Ascending aorta (tissue), 2 donors: ENCODE measurements around the gene CREB5. TPM values are rescaled to one million over a fixed set of nuclear protein-coding genes. Genes with fewer than 3 reads are reported as not detected.

Experiments used
- DNase-seq, 2 donors: peaks; one replicate each; pipeline ENCODE4 v3.0.0-alpha.2; 2019; ENCODE audit warnings: low spot score in 2 of 2
- H3K27ac ChIP-seq, 2 donors: fragments of 200-600 bp; sonication (generic); one replicate each; pipeline ENCODE4 v1.5.1; 2016 to 2017; ENCODE audit warnings: mild to moderate bottlenecking in 1 of 2
- H3K27me3 ChIP-seq: fragments of 200-600 bp; sonication (generic); one replicate; pipeline ENCODE4 v1.5.1; 2017
- H3K36me3 ChIP-seq, 2 donors: fragments of 200-600 bp; sonication (generic); one replicate each; pipeline ENCODE4 v1.5.1; 2016
- H3K4me1 ChIP-seq, 2 donors: fragments of 200-600 bp; sonication (generic); one replicate each; pipeline ENCODE4 v1.5.1; 2016 to 2017; ENCODE audit warnings: mild to moderate bottlenecking in 1 of 2
- H3K4me3 ChIP-seq, 2 donors: fragments of 200-600 bp; sonication (generic); one replicate each; pipeline ENCODE4 v1.5.1; 2016 to 2017; ENCODE audit warnings: mild to moderate bottlenecking in 1 of 2
- H3K9me3 ChIP-seq, 2 donors: fragments of 200-600 bp; sonication (generic); one replicate each; pipeline ENCODE4 v1.5.1; 2016
- intact Hi-C: fragments of 100-400 bp; cut with DNase I; formaldehyde crosslinking; loops from one replicate; pipeline ENCODE4 v1.15.1; 2023
- total RNA-seq: library from RNA; depleted of rRNA; stranded (reverse); fragments of >200 nt; gene quantifications from one replicate; pipeline ENCODE4 v1.1.0, GENCODE V29; 2016
- TF ChIP-seq, protein P1 (sequence below), 3 experiments: fragments of 200-600 bp in 2 of 3; fragments of 450-650 bp in 1 of 3; sonication (generic) in 2 of 3; IDR thresholded peaks; one replicate each; pipeline ENCODE4 v1.5.1; 2016 to 2019; ENCODE audit warnings: antibody characterized with exemption in 3 of 3, mild to moderate bottlenecking in 1 of 3, moderate library complexity in 1 of 3

CREB5 gene
- total RNA-seq, 1 donor from 2014 or later: 143 TPM

DNA sequence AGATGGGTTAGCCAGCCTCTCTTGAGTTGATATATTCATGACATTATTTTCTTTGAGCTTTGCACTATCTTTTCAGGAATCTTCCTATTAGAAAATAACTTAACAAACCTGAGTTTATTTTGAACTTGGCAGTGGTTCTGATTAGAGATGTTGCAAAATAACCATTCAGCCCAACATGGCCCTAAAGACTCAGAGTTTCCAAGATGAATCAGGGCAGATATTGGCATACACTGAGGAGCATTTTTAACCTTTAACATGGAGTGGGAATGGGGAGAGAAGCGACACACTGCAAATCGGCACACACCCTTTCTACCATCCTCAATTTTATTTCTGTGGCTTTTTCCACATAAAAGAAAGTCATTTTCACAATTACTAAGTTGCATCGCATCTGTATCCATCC, 355.0 kb downstream of the CREB5 start:
- intact Hi-C loops: no loop called here
- no peak overlapping the region for H3K27ac ChIP-seq
- DNase-seq: no peak

DNA sequence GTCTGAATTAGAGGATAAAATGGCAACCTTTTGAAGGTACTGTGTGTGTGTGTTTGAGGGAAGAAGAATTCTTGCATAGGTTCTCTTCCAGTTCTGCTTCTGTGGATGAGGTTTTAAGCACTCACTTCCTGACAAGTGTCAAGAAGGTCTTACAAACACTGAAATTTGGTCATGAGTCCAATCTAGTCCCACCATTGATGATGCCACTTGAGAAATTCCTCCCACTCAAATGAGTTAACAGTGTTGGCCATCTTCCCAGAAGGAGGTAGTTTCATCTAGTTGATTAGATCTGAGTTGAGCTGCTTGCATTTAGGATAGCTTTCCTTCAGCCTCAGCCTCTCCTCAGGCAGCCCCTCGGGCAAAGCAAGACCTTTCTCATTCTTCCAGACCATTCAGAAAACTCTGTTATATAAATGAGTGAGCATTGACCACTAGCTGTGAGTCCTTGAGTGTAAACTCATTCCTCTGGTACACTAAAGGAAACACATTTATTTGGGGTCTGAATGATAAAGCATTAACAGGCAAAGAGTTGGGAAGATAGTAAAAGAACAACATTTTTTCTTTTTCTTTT, 356.3 kb downstream of the CREB5 start:
- H3K36me3 ChIP-seq: no peaks in the 10 kb centered on the region
- H3K27me3 ChIP-seq: no peaks in the 10 kb centered on the region
- no peak overlapping the region for H3K4me3 ChIP-seq
- DNase-seq: no peak
- no peaks in the 10 kb centered on the region for H3K4me1 ChIP-seq
- H3K9me3 ChIP-seq: no peaks in the 10 kb centered on the region
- TF ChIP-seq, protein P1, sequence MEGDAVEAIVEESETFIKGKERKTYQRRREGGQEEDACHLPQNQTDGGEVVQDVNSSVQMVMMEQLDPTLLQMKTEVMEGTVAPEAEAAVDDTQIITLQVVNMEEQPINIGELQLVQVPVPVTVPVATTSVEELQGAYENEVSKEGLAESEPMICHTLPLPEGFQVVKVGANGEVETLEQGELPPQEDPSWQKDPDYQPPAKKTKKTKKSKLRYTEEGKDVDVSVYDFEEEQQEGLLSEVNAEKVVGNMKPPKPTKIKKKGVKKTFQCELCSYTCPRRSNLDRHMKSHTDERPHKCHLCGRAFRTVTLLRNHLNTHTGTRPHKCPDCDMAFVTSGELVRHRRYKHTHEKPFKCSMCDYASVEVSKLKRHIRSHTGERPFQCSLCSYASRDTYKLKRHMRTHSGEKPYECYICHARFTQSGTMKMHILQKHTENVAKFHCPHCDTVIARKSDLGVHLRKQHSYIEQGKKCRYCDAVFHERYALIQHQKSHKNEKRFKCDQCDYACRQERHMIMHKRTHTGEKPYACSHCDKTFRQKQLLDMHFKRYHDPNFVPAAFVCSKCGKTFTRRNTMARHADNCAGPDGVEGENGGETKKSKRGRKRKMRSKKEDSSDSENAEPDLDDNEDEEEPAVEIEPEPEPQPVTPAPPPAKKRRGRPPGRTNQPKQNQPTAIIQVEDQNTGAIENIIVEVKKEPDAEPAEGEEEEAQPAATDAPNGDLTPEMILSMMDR (IDR thresholded peaks at IDR 0.05): no peak
- intact Hi-C loops: no loop called here
- no peak overlapping the region for H3K27ac ChIP-seq

More for the DNA sequence above, 355.0 kb downstream of the CREB5 start:
- no peaks in the 10 kb centered on the region for H3K4me1 ChIP-seq
- H3K36me3 ChIP-seq: no peaks in the 10 kb centered on the region
- no peak overlapping the region for H3K4me3 ChIP-seq
- no peaks in the 10 kb centered on the region for H3K27me3 ChIP-seq
- TF ChIP-seq, protein P1 (IDR thresholded peaks at IDR 0.05): no peak
- H3K9me3 ChIP-seq: no peaks in the 10 kb centered on the region

DNA sequence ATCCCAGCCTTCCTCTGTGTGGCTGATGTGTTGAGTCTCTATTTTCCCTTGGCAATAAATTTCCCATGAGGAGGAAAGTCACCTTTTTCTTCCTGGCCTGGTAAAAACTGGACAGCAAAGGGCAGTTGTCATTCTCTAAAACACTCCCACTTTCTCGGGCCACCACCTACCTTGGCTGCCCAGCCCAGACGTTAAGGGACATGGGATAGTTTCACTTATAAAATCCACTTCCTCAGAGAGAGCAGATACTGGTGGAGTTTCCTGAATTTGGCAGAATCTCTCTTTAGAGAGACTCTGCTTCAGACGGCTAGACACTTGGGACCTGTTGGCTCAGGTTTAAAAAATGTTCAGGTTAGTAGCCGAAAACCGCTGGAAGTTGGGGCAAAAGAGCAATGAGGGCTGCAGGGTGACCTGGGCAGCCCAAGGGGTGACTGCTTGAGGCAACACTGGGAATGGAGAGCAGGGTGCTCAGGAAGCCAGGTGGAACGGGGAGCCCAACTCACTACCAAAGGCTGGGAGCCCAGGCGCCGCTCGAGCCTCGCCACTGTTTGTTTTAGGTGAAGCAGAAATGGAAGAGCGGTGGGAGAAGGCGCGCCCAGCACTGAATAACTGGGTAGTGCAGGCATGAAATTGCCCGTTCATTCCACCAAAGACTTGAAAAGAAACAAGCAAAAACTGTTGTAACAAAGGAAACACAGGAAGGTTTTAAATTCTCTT, 359.7 kb downstream of the CREB5 start:
- Histone ChIP-seq H3K4me1 (no peaks in the 10 kb centered on the region), H3K27me3 (no peaks in the 10 kb centered on the region), H3K9me3 (no peaks in the 10 kb centered on the region), H3K27ac (no peak overlapping the region), H3K4me3 (no peak overlapping the region), H3K36me3 (no peaks in the 10 kb centered on the region)
- TF ChIP-seq, protein P1 (IDR thresholded peaks at IDR 0.05): no peak
- no peak for DNase-seq
- intact Hi-C loops: no loop called here

DNA sequence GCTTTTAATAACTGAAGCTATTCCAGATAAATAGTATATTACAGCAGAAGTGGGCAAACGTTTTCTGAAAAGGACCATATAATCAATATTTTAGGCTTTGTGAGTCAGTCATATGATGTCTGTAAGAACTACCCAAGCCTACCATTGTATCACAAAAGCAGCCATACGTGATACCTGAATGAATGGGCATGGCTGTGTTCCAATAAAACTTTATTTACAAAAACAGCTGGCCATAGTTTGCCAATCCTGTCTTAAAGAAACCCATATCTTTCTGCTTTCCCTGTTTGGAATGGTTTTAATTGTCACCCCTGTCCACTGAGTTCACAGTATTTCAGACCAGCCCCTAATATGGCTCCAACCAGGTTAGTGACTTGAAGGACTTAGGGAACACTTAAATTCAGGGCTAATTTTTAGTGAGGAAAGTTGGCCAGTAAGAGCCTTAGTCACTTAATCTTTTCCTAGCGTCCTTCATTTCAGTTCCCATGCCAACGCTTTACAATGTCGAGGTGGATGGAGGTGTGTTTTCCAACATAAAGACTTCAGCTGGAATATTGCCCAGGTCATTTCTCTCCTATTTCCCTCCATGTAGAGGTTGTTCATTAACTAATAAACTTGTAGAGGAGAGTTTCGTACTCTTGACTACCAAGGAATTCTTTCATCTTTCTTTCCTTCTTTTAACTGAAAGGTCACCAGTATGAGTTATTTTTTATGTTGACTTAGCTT, 361.3 kb downstream of the CREB5 start:
- TF ChIP-seq, protein P1 (IDR thresholded peaks at IDR 0.05): no peak
- Histone ChIP-seq H3K27ac (no peak overlapping the region), H3K36me3 (no peaks in the 10 kb centered on the region), H3K4me1 (no peaks in the 10 kb centered on the region), H3K9me3 (no peaks in the 10 kb centered on the region), H3K4me3 (no peak overlapping the region), H3K27me3 (no peaks in the 10 kb centered on the region)
- intact Hi-C loops: no loop called here
- DNase-seq: no peak

DNA sequence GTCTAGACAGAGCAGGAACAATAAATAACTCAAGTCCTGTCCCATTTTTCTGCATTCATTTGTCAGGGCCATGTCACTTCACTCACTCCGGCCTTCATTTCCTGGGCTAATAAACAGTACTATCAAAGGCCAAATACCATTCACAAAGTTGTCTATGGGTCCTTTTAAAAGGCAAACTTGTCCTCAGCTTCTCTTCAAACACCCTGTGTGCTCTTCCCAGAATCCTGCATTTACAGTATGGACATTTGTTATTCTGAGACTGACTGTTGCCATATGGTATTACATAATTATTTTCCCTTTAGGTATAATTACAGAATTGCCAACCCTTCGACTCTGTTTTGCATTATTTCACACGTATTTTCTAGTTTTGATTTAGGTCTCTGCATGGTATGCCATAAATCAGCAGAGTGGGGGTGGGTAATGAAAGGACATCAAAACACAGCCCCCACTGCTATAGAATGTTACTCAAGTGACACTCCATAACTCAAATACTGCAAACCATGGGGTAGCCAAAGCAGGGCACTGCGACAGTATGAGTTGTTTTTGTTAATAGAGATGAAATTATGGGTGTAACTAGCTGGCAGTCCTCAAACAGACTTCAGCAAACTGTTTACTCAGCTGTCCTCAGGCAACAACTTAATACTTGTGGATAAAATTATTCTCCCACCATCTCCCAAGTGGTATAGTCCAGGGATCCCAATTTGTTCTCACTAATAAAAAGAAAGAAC, 362.1 kb downstream of the CREB5 start:
- no peaks in the 10 kb centered on the region for H3K36me3 ChIP-seq
- DNase-seq: no peak
- intact Hi-C loops: no loop called here
- H3K4me3 ChIP-seq: no peak overlapping the region
- H3K27me3 ChIP-seq: no peaks in the 10 kb centered on the region
- no peak overlapping the region for H3K27ac ChIP-seq
- H3K4me1 ChIP-seq: no peaks in the 10 kb centered on the region
- TF ChIP-seq, protein P1 (IDR thresholded peaks at IDR 0.05): no peak
- no peaks in the 10 kb centered on the region for H3K9me3 ChIP-seq
